ENCODE measurements around the gene DDX51. TPM values are rescaled to one million over a fixed set of nuclear protein-coding genes. Genes with fewer than 3 reads are reported as not detected.
A peak's percentile ranks its signal among the peaks of the same experiment; 100 is the strongest.

Gene DDX51
- total and polyA plus RNA-seq, 4 donors, result 3.3 to 32.4 (median 14.6) TPM

GRCh38 chr12:132163911-132164288, 19.8 kb upstream of the DDX51 start:
- 49 to 57% methylated on average over 11 of the region's 11 CpGs for WGBS, 2 donors
- Histone ChIP-seq H3K27ac (ENCODE audit: low read depth in 1 of 2, low read length in 2 of 2) (no peak overlapping the region), H3K27me3 (ENCODE audit: control insufficient read depth in 1 of 2, insufficient read depth in 2 of 2, low read length in 1 of 2) (no peaks in the 10 kb centered on the region), H3K9me3 (ENCODE audit: control insufficient read depth, low read length) (no peaks in the 10 kb centered on the region), H3K4me3 (ENCODE audit: low read length in 2 of 2) (no peak overlapping the region), H3K4me1 (ENCODE audit: control insufficient read depth in 1 of 2, insufficient read depth in 2 of 2, low read length in 2 of 2) (no peaks in the 10 kb centered on the region), H3K36me3 (ENCODE audit: control insufficient read depth in 1 of 2, insufficient read depth in 2 of 2, low read length in 1 of 2) (no peaks in the 10 kb centered on the region)
- DNase-seq (peak in 1 of 2 donors; percentile 42), ATAC-seq (ENCODE audit: low FRiP score) (no peak)
- intact Hi-C loops (cut with DNase I), result no loop called here

GRCh38 chr12:132163041-132163910, 19.2 kb upstream of the DDX51 start:
- 56 to 61% methylated on average over 25 to 26 of the region's 26 CpGs for WGBS, 2 donors
- peak in 1 of 2 donors; percentile 53 for DNase-seq
- Histone ChIP-seq H3K4me3 (ENCODE audit: low read length in 2 of 2) (no peak overlapping the region), H3K27me3 (ENCODE audit: control insufficient read depth in 1 of 2, insufficient read depth in 2 of 2, low read length in 1 of 2) (no peaks in the 10 kb centered on the region), H3K4me1 (ENCODE audit: control insufficient read depth in 1 of 2, insufficient read depth in 2 of 2, low read length in 2 of 2) (no peaks in the 10 kb centered on the region), H3K36me3 (ENCODE audit: control insufficient read depth in 1 of 2, insufficient read depth in 2 of 2, low read length in 1 of 2) (no peaks in the 10 kb centered on the region), H3K27ac (ENCODE audit: low read depth in 1 of 2, low read length in 2 of 2) (no peak overlapping the region), H3K9me3 (ENCODE audit: control insufficient read depth, low read length) (no peaks in the 10 kb centered on the region)
- ATAC-seq (ENCODE audit: low FRiP score), result peak; percentile 4
- intact Hi-C loops (cut with DNase I), result no loop called here

GRCh38 chr12:132162508-132163031, 18.5 kb upstream of the DDX51 start:
- ATAC-seq (ENCODE audit: low FRiP score), result peak; percentile 40
- peaks cover 0 to 2% of the 10 kb centered on the region in 2 donors for H3K36me3 ChIP-seq (ENCODE audit: control insufficient read depth in 1 of 2, insufficient read depth in 2 of 2, low read length in 1 of 2)
- H3K4me3 ChIP-seq (ENCODE audit: low read length in 2 of 2), result no peak overlapping the region
- H3K27me3 ChIP-seq (ENCODE audit: control insufficient read depth in 1 of 2, insufficient read depth in 2 of 2, low read length in 1 of 2), result no peaks in the 10 kb centered on the region
- no peaks in the 10 kb centered on the region for H3K9me3 ChIP-seq (ENCODE audit: control insufficient read depth, low read length)
- DNase-seq, result peak in 1 of 2 donors; percentile 82
- intact Hi-C loops (cut with DNase I), result no loop called here
- WGBS, 2 donors, result 9 to 14% methylated on average over 17 of the region's 17 CpGs
- H3K27ac ChIP-seq (ENCODE audit: low read depth in 1 of 2, low read length in 2 of 2), result no peak overlapping the region
- H3K4me1 ChIP-seq (ENCODE audit: control insufficient read depth in 1 of 2, insufficient read depth in 2 of 2, low read length in 2 of 2), result no peaks in the 10 kb centered on the region

- no peaks in the 10 kb centered on the region for H3K27me3 ChIP-seq (ENCODE audit: control insufficient read depth in 1 of 2, insufficient read depth in 2 of 2, low read length in 1 of 2)
- no peak for ATAC-seq (ENCODE audit: low FRiP score)
- no peaks in the 10 kb centered on the region for H3K9me3 ChIP-seq (ENCODE audit: control insufficient read depth, low read length)
- H3K27ac ChIP-seq (ENCODE audit: low read depth in 1 of 2, low read length in 2 of 2), result no peak overlapping the region
- H3K4me3 ChIP-seq (ENCODE audit: low read length in 2 of 2), result no peak overlapping the region
- DNase-seq, result peak in 1 of 2 donors; percentile 49
- no peaks in the 10 kb centered on the region for H3K4me1 ChIP-seq (ENCODE audit: control insufficient read depth in 1 of 2, insufficient read depth in 2 of 2, low read length in 2 of 2)
- H3K36me3 ChIP-seq (ENCODE audit: control insufficient read depth in 1 of 2, insufficient read depth in 2 of 2, low read length in 1 of 2), result peaks cover 0 to 2% of the 10 kb centered on the region in 2 donors
- WGBS, 2 donors, result 43 to 51% methylated on average over 16 to 17 of the region's 17 CpGs
- intact Hi-C loops (cut with DNase I), result no loop called here
These were observed 17.8 kb upstream of the DDX51 start for GRCh38 chr12:132161796-132162507.

GRCh38 chr12:132161036-132161781, 17.1 kb upstream of the DDX51 start:
- Histone ChIP-seq H3K27me3 (ENCODE audit: control insufficient read depth in 1 of 2, insufficient read depth in 2 of 2, low read length in 1 of 2) (no peaks in the 10 kb centered on the region), H3K4me3 (ENCODE audit: low read length in 2 of 2) (no peak overlapping the region), H3K36me3 (ENCODE audit: control insufficient read depth in 1 of 2, insufficient read depth in 2 of 2, low read length in 1 of 2) (peaks cover 0 to 2% of the 10 kb centered on the region in 2 donors), H3K27ac (ENCODE audit: low read depth in 1 of 2, low read length in 2 of 2) (no peak overlapping the region), H3K9me3 (ENCODE audit: control insufficient read depth, low read length) (no peaks in the 10 kb centered on the region), H3K4me1 (ENCODE audit: control insufficient read depth in 1 of 2, insufficient read depth in 2 of 2, low read length in 2 of 2) (no peaks in the 10 kb centered on the region)
- WGBS, 2 donors, result 49% methylated on average over 11 to 14 of the region's 14 CpGs
- intact Hi-C loops (cut with DNase I), result no loop called here
- no peak for DNase-seq
- ATAC-seq (ENCODE audit: low FRiP score), result no peak

- ATAC-seq (ENCODE audit: low FRiP score) (no peak), DNase-seq (peak in 1 of 2 donors; percentile 49)
- Histone ChIP-seq H3K27ac (ENCODE audit: low read depth in 1 of 2, low read length in 2 of 2) (no peak overlapping the region), H3K4me1 (ENCODE audit: control insufficient read depth in 1 of 2, insufficient read depth in 2 of 2, low read length in 2 of 2) (no peaks in the 10 kb centered on the region), H3K27me3 (ENCODE audit: control insufficient read depth in 1 of 2, insufficient read depth in 2 of 2, low read length in 1 of 2) (no peaks in the 10 kb centered on the region), H3K4me3 (ENCODE audit: low read length in 2 of 2) (no peak overlapping the region), H3K36me3 (ENCODE audit: control insufficient read depth in 1 of 2, insufficient read depth in 2 of 2, low read length in 1 of 2) (peaks cover 0 to 2% of the 10 kb centered on the region in 2 donors), H3K9me3 (ENCODE audit: control insufficient read depth, low read length) (no peaks in the 10 kb centered on the region)
- WGBS, 2 donors, result 78 to 86% methylated on average over 14 to 15 of the region's 15 CpGs
- intact Hi-C loops (cut with DNase I), result no loop called here
These were observed 16.5 kb upstream of the DDX51 start for GRCh38 chr12:132160601-132161035.

- intact Hi-C loops (cut with DNase I), result no loop called here
- no peak overlapping the region for H3K4me3 ChIP-seq (ENCODE audit: low read length in 2 of 2)
- no peaks in the 10 kb centered on the region for H3K4me1 ChIP-seq (ENCODE audit: control insufficient read depth in 1 of 2, insufficient read depth in 2 of 2, low read length in 2 of 2)
- H3K9me3 ChIP-seq (ENCODE audit: control insufficient read depth, low read length), result no peaks in the 10 kb centered on the region
- ATAC-seq (ENCODE audit: low FRiP score) (no peak), DNase-seq (peak in 1 of 2 donors; percentile 39)
- H3K27ac ChIP-seq (ENCODE audit: low read depth in 1 of 2, low read length in 2 of 2), result no peak overlapping the region
- 70 to 76% methylated on average over 13 to 16 of the region's 16 CpGs for WGBS, 2 donors
- no peaks in the 10 kb centered on the region for H3K27me3 ChIP-seq (ENCODE audit: control insufficient read depth in 1 of 2, insufficient read depth in 2 of 2, low read length in 1 of 2)
- peaks cover 0 to 2% of the 10 kb centered on the region in 2 donors for H3K36me3 ChIP-seq (ENCODE audit: control insufficient read depth in 1 of 2, insufficient read depth in 2 of 2, low read length in 1 of 2)
These were observed 15.9 kb upstream of the DDX51 start for GRCh38 chr12:132160016-132160415.

GRCh38 chr12:132159555-132160003, 15.5 kb upstream of the DDX51 start:
- 81 to 83% methylated on average over 12 to 14 of the region's 14 CpGs for WGBS, 2 donors

More at GRCh38 chr12:132159555-132160003, 15.5 kb upstream of the DDX51 start:
- ATAC-seq (ENCODE audit: low FRiP score) (no peak), DNase-seq (peak in 1 of 2 donors; percentile 43)
- no peaks in the 10 kb centered on the region for H3K4me1 ChIP-seq (ENCODE audit: control insufficient read depth in 1 of 2, insufficient read depth in 2 of 2, low read length in 2 of 2)
- no peaks in the 10 kb centered on the region for H3K27me3 ChIP-seq (ENCODE audit: control insufficient read depth in 1 of 2, insufficient read depth in 2 of 2, low read length in 1 of 2)
- no peaks in the 10 kb centered on the region for H3K9me3 ChIP-seq (ENCODE audit: control insufficient read depth, low read length)
- peaks cover 0 to 2% of the 10 kb centered on the region in 2 donors for H3K36me3 ChIP-seq (ENCODE audit: control insufficient read depth in 1 of 2, insufficient read depth in 2 of 2, low read length in 1 of 2)
- H3K27ac ChIP-seq (ENCODE audit: low read depth in 1 of 2, low read length in 2 of 2), result no peak overlapping the region
- no peak overlapping the region for H3K4me3 ChIP-seq (ENCODE audit: low read length in 2 of 2)
- intact Hi-C loops (cut with DNase I), result loop anchor here in 1 of 2 donors (5.0 kb wide), 1 partner anchor 453 kb away; the partner anchor contains the start of gene LRCOL1
